ENCODE data around the gene SERTAD2. TPM values are rescaled to one million over a fixed set of nuclear protein-coding genes. Genes with fewer than 3 reads are reported as not detected.

The SERTAD2 gene
- total and polyA plus RNA-seq, 2 experiments from 2014 or later = 6.2 to 6.4 TPM

- ATAC-seq (no peak), DNase-seq (ENCODE audit: low spot score) (no peak)
- Histone ChIP-seq H3K4me1 (ENCODE audit: insufficient read depth) (no peaks in the 10 kb centered on the region), H3K9me2 (ENCODE audit: insufficient read depth) (no peaks in the 10 kb centered on the region), H3F3A (replicated peaks; ENCODE audit: low read depth) (no peaks in the 10 kb centered on the region), H2AFZ (no peak overlapping the region), H3K4me2 (no peak overlapping the region), H3K27ac (ENCODE audit: low read depth) (no peak overlapping the region), H3K79me2 (replicated peaks; ENCODE audit: insufficient read depth) (no peaks in the 10 kb centered on the region), H4K20me1 (replicated peaks; ENCODE audit: insufficient read depth) (no peaks in the 10 kb centered on the region), H3K36me3 (ENCODE audit: insufficient read depth) (no peaks in the 10 kb centered on the region; the same call in 1 of the 2 replicates), H3K27me3 (ENCODE audit: insufficient read depth) (no peaks in the 10 kb centered on the region), H3K4me3 (no peak overlapping the region)
- H3K4me3 Mint-ChIP-seq = no peak overlapping the region
- peaks cover 14% of the 10 kb centered on the region; the same call in 1 of the 3 replicates for H3K36me3 Mint-ChIP-seq (ENCODE audit: low read depth)
- peaks cover 3% of the 10 kb centered on the region; the same call in 2 of the 3 replicates for H3K4me1 Mint-ChIP-seq
- H3K27me3 Mint-ChIP-seq (ENCODE audit: insufficient read depth, low read depth, poor library complexity) = no peaks in the 10 kb centered on the region
- no peak overlapping the region for H3K27ac Mint-ChIP-seq
- no peaks in the 10 kb centered on the region for H3K9me3 Mint-ChIP-seq
- TF ChIP-seq CTCF (conservative IDR thresholded peaks at IDR 0.05; ENCODE audit: low read depth in 2 of 2) (no peak), ZNF462 (CRISPR knock-in tag; IDR thresholded peaks at IDR 0.05) (no peak), REST (IDR thresholded peaks at IDR 0.05; ENCODE audit: unreplicated experiment) (no peak), ZNF114 (CRISPR knock-in tag; IDR thresholded peaks at IDR 0.05) (no peak), ETS1 (IDR thresholded peaks at IDR 0.05) (no peak), ZNF331 (CRISPR knock-in tag; IDR thresholded peaks at IDR 0.05; ENCODE audit: low read depth) (no peak), EZH2phosphoT487 (IDR thresholded peaks at IDR 0.05; ENCODE audit: unreplicated experiment) (no peak)
Measured at GRCh38 chr2:64591188-64591587, 62.5 kb downstream of the SERTAD2 start.

All from GM23338 (cell line).